ENCODE results near the gene WSCD2.

GRCh38 chr12:108146035-108146893 lies 17.2 kb downstream of the WSCD2 start:
- TF ChIP-seq, protein P1, sequence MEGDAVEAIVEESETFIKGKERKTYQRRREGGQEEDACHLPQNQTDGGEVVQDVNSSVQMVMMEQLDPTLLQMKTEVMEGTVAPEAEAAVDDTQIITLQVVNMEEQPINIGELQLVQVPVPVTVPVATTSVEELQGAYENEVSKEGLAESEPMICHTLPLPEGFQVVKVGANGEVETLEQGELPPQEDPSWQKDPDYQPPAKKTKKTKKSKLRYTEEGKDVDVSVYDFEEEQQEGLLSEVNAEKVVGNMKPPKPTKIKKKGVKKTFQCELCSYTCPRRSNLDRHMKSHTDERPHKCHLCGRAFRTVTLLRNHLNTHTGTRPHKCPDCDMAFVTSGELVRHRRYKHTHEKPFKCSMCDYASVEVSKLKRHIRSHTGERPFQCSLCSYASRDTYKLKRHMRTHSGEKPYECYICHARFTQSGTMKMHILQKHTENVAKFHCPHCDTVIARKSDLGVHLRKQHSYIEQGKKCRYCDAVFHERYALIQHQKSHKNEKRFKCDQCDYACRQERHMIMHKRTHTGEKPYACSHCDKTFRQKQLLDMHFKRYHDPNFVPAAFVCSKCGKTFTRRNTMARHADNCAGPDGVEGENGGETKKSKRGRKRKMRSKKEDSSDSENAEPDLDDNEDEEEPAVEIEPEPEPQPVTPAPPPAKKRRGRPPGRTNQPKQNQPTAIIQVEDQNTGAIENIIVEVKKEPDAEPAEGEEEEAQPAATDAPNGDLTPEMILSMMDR (optimal IDR thresholded peaks at IDR 0.05 in 1 of 3, IDR thresholded peaks at IDR 0.05 in 1 of 3, conservative IDR thresholded peaks at IDR 0.05 in 1 of 3; ENCODE audit: extremely low read depth in 1 of 3, insufficient read depth in 2 of 3, low read length in 3 of 3) = no peak
- no peak for TF ChIP-seq EZH2 (IDR thresholded peaks at IDR 0.05; ENCODE audit: low read length)
